ENCODE results near the gene GARIN3.

GRCh38 chr5:157159209-157159751 lies 6.8 kb downstream of the GARIN3 start:
- TF ChIP-seq CTCF (tag by site-specific recombination; IDR thresholded peaks at IDR 0.05) (no peak), MEIS1 (CRISPR knock-in tag; IDR thresholded peaks at IDR 0.05; ENCODE audit: borderline replicate concordance) (no peak), ZNF398 (tag by site-specific recombination; IDR thresholded peaks at IDR 0.05) (no peak), ZNF23 (tag by site-specific recombination; IDR thresholded peaks at IDR 0.05; ENCODE audit: borderline replicate concordance) (no peak)

All from HEK293 (cell line).